ENCODE measurements around the gene SULT2B1.

The SULT2B1 gene

GRCh38 chr19:48554385-48555091 is 2.6 kb downstream of the SULT2B1 start:
- TF ChIP-seq, protein P1, sequence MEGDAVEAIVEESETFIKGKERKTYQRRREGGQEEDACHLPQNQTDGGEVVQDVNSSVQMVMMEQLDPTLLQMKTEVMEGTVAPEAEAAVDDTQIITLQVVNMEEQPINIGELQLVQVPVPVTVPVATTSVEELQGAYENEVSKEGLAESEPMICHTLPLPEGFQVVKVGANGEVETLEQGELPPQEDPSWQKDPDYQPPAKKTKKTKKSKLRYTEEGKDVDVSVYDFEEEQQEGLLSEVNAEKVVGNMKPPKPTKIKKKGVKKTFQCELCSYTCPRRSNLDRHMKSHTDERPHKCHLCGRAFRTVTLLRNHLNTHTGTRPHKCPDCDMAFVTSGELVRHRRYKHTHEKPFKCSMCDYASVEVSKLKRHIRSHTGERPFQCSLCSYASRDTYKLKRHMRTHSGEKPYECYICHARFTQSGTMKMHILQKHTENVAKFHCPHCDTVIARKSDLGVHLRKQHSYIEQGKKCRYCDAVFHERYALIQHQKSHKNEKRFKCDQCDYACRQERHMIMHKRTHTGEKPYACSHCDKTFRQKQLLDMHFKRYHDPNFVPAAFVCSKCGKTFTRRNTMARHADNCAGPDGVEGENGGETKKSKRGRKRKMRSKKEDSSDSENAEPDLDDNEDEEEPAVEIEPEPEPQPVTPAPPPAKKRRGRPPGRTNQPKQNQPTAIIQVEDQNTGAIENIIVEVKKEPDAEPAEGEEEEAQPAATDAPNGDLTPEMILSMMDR (IDR thresholded peaks at IDR 0.05; ENCODE audit: extremely low read depth, missing control alignments), result no peak
- DNase-seq (ENCODE audit: low spot score), result no peak

DNA sequence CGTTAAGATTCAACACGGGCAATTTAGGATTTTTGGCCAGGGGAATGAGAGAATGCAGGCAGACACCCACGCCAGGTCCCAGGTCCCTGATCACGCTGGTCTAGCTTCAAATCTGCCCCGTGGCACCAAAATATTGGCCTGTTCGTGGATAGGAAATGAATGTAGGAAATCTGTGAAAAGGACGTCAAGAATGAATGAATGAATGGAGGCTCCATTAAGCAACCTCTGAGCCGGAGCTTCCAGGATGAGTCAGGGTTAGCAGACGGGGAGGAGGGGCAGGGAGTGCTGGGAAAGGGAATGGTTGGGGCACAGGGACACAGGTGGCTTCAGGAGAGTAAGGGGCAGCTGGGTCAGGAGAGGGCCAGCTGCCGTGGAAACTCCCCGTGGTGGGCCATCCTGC is 4.2 kb downstream of the SULT2B1 start:
- TF ChIP-seq, protein P1 (IDR thresholded peaks at IDR 0.05; ENCODE audit: extremely low read depth, missing control alignments), result no peak
- no peak for DNase-seq (ENCODE audit: low spot score)

GRCh38 chr19:48556825-48557224 is 4.9 kb downstream of the SULT2B1 start:
- TF ChIP-seq, protein P1 (IDR thresholded peaks at IDR 0.05; ENCODE audit: extremely low read depth, missing control alignments), result no peak
- no peak for DNase-seq (ENCODE audit: low spot score)

DNA sequence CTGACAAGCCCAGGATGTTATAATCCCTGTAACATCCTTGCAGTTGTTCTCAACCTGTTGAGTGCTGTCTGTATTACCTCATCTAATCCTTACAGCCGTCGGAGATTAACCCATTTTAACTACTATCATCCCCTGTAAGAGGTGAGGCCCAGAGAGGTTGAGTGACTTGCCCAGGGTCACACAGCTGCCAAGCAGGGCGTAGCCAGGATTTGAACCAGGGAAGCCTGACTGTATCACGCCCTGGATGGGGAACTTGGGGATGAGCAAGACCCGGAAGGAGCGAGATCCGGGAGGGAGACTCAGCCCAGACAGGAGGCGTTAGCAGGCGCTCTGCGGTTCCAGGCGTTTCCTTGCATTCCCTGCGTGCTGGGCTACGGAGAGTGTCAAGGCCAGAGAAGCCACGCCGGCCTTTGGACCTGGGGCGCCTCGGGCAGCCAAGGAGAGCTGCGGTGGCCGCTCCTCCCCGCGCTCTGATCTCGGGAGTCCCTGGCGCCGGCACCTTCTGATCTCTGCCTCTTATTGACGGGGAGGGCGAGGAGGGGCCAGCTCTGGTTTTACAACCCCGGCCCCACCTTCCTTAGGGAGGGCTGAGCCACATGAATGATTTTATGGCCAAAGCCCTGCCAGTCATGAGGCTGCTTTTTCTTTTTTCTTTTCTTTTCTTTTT is 6.2 kb downstream of the SULT2B1 start:
- DNase-seq (ENCODE audit: low spot score), result no peak
- TF ChIP-seq, protein P1 (IDR thresholded peaks at IDR 0.05; ENCODE audit: extremely low read depth, missing control alignments), result no peak

GRCh38 chr19:48560095-48560530 is 8.1 kb downstream of the SULT2B1 start:
- no peak for DNase-seq (ENCODE audit: low spot score)
- TF ChIP-seq, protein P1 (IDR thresholded peaks at IDR 0.05; ENCODE audit: extremely low read depth, missing control alignments), result no peak

DNA sequence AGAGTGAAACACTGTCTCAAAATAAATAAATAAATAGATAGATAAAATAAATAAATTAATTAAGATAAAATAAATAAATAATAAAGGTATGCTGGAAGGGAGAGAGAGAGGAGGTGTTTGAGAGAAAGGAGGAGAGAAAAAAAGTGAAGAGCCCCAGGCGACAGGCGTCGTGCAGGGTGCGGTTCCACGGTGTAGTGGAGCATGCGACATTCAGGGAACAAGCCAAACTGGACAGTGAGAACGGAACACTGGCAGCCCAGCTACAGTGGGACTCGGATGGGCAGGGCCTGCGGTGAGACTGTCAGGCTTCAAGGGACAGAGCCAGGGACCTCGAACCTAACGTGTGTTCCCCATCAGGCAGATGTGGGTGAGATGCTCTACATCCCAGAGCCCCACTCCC is 9.4 kb downstream of the SULT2B1 start:
- no peak for DNase-seq (ENCODE audit: low spot score)
- TF ChIP-seq, protein P1 (IDR thresholded peaks at IDR 0.05; ENCODE audit: extremely low read depth, missing control alignments), result no peak

DNA sequence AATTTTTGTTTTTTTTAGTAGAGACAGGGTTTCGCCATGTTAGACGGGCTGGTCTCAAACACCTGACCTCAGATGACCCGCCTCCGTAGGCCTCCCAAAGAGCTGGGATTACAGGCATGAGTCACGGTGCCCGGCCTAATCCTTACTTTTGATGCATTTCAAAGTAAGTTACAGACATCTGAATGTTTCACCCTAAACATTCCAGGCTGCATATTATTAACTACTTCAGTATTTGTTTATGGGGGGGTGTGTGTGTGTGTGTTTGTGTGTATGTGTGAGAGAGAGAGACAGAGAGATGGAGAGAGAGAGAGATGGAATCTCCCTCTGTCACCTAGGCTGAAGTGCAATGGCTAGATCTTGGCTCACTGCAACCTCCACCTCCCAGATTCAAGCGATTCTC is 13.1 kb downstream of the SULT2B1 start:
- TF ChIP-seq, protein P1 (IDR thresholded peaks at IDR 0.05; ENCODE audit: extremely low read depth, missing control alignments), result no peak
- no peak for DNase-seq (ENCODE audit: low spot score)

Measured in GM20000 (cell line).